Measurements from ENCODE around the gene TEDDM1. TPM values are rescaled to one million over a fixed set of nuclear protein-coding genes. Genes with fewer than 3 reads are reported as not detected.

The TEDDM1 gene
- total RNA-seq, 1 experiment from 2014 or later: not detected

GRCh38 chr1:182384387-182384960, 16.0 kb downstream of the TEDDM1 start (continued):
- TF ChIP-seq ZNF263 (CRISPR knock-in tag; IDR thresholded peaks at IDR 0.05; ENCODE audit: low read depth): no peak
- no peak for TF ChIP-seq ARID4B (CRISPR knock-in tag; IDR thresholded peaks at IDR 0.05; ENCODE audit: borderline replicate concordance)
- TF ChIP-seq JUN (CRISPR knock-in tag; IDR thresholded peaks at IDR 0.05): no peak
- TF ChIP-seq NR3C1 (CRISPR knock-in tag; conservative IDR thresholded peaks at IDR 0.05; ENCODE audit: low read depth): no peak
- TF ChIP-seq USF1 (CRISPR knock-in tag; IDR thresholded peaks at IDR 0.05): no peak
- no peak for TF ChIP-seq RORB (CRISPR knock-in tag; IDR thresholded peaks at IDR 0.05)
- no peak for TF ChIP-seq SMAD4 (CRISPR knock-in tag; IDR thresholded peaks at IDR 0.05)

GRCh38 chr1:182383934-182384333, 16.5 kb downstream of the TEDDM1 start:
- CTCF ChIA-PET: no interaction called here
- Mint-ChIP-seq H3K4me3 (no peak overlapping the region), H3K36me3 (peaks cover 77% of the 10 kb centered on the region)

GRCh38 chr1:182383037-182383661, 17.3 kb downstream of the TEDDM1 start:
- Mint-ChIP-seq H3K4me3 (no peak overlapping the region), H3K9me3 (no peaks in the 10 kb centered on the region), H3K27me3 (ENCODE audit: low read depth) (no peaks in the 10 kb centered on the region), H3K27ac (no peak overlapping the region), H3K4me1 (no peaks in the 10 kb centered on the region), H3K36me3 (peaks cover 69% of the 10 kb centered on the region)
- TF ChIP-seq CBFB (CRISPR knock-in tag; IDR thresholded peaks at IDR 0.05; ENCODE audit: low read depth): no peak
- 0 out of 2 replicates have a peak, but pooled peaks have one; percentile 45 for TF ChIP-seq NFATC4 (CRISPR knock-in tag; IDR thresholded peaks at IDR 0.05)
- DNase-seq (ENCODE audit: low spot score): no peak
- ChIA-PET CTCF (no interaction called here), POLR2A (no interaction called here)
- no peak for ATAC-seq

More at GRCh38 chr1:182383934-182384333, 16.5 kb downstream of the TEDDM1 start:
- Mint-ChIP-seq H3K9me3 (no peaks in the 10 kb centered on the region), H3K4me1 (peaks cover 6% of the 10 kb centered on the region), H3K27me3 (ENCODE audit: low read depth) (no peaks in the 10 kb centered on the region), H3K27ac (no peak overlapping the region)
- ATAC-seq (no peak), DNase-seq (ENCODE audit: low spot score) (no peak)
- POLR2A ChIA-PET: no interaction called here
- no peak for TF ChIP-seq ETV6 (CRISPR knock-in tag; IDR thresholded peaks at IDR 0.05)
- TF ChIP-seq E2F1 (CRISPR knock-in tag; IDR thresholded peaks at IDR 0.05): no peak

GRCh38 chr1:182381962-182382819, 18.3 kb downstream of the TEDDM1 start:
- no peak for DNase-seq (ENCODE audit: low spot score)
- peak; percentile 24; the same call in 1 of the 2 replicates for ATAC-seq
- POLR2A ChIA-PET: interaction anchor here (1.6 kb wide), 1 partner anchor 10 kb away, joined by 5 read pairs; the partner anchor contains the start of gene GLUL
- Mint-ChIP-seq H3K36me3 (peaks cover 59% of the 10 kb centered on the region), H3K9me3 (no peaks in the 10 kb centered on the region), H3K27ac (peak overlapping the region; percentile 81; the same call in 1 of the 2 replicates), H3K4me1 (no peaks in the 10 kb centered on the region), H3K27me3 (ENCODE audit: low read depth) (no peaks in the 10 kb centered on the region), H3K4me3 (no peak overlapping the region)
- CTCF ChIA-PET: no interaction called here
- TF ChIP-seq FOXP1 (CRISPR knock-in tag; IDR thresholded peaks at IDR 0.05; ENCODE audit: borderline replicate concordance) (no peak), AR (CRISPR knock-in tag; IDR thresholded peaks at IDR 0.05) (peak; percentile 55; the same call in 1 of the 2 replicates), ZNF317 (CRISPR knock-in tag; IDR thresholded peaks at IDR 0.05; ENCODE audit: borderline replicate concordance, low read depth) (no peak), GABPB1 (CRISPR knock-in tag; IDR thresholded peaks at IDR 0.05) (no peak), ZNF425 (CRISPR knock-in tag; conservative IDR thresholded peaks at IDR 0.05) (0 out of 2 replicates have a peak, but pooled peaks have one; percentile 38)

Data from WTC11 (cell line).